ENCODE results near the gene SYTL5.

DNA sequence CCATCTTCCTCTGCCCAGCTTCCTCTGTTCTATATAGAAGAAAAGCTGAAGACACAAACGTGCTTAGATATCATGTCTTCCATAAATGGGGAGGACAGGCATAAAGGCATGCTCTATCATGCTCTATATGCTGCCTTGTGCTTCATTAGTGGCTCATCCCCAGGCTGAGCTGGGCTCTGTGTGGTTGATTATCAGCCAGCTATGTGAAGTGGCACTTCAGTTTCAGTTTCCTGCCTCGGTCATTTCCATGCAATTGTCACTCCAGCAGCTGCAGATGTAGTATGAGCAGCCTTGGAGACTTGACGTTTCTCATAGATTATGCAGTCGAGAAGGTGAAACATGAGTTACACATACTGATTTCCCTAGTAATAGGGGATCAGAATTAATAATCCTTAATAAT, 106.2 kb downstream of the SYTL5 start:
- TF ChIP-seq EZH2 (IDR thresholded peaks at IDR 0.05; ENCODE audit: insufficient read depth, poor library complexity, severe bottlenecking) (no peak), EZH2phosphoT487 (IDR thresholded peaks at IDR 0.05; ENCODE audit: insufficient read depth, low read depth) (no peak)

All from GM23248 (cell line).